K562 (cell line): Measurements from ENCODE around the gene VENTX. TPM values are rescaled to one million over a fixed set of nuclear protein-coding genes. Genes with fewer than 3 reads are reported as not detected.

Experiments
- ARHGAP35 ChIP-seq: fragments of 450-650 bp; IDR thresholded peaks from 2 replicates; pipeline ENCODE4 v1.6.1; 2018; ENCODE audit not compliant: partially characterized antibody
- ATF1 ChIP-seq, 2 experiments: fragments of 450-650 bp in 1 of 2; IDR thresholded peaks; 2 replicates each; pipeline ENCODE4 v1.6.1; 2016; ENCODE audit warnings: missing compliant biosample characterization in 1 of 2, missing genetic modification characterization in 1 of 2
- BRF1 ChIP-seq: IDR thresholded peaks from 3 replicates; pipeline ENCODE4 v1.6.1; 2011; ENCODE audit warnings: borderline replicate concordance, mild to moderate bottlenecking; ENCODE audit not compliant: insufficient read length; ENCODE audit errors: extremely low read depth
- CCAR2 ChIP-seq: fragments of 200-400 bp; formaldehyde crosslinking; IDR thresholded peaks from 2 replicates; pipeline ENCODE4 v1.6.1; 2017; ENCODE audit warnings: mild to moderate bottlenecking, low read depth, low read length
- CREB1 ChIP-seq, 2 experiments: sonication (generic) in 1 of 2; formaldehyde crosslinking in 1 of 2; IDR thresholded peaks; 2 replicates each; pipeline versions ENCODE4 v1.6.1 to v1.8.0; 2012 to 2022; ENCODE audit warnings: inconsistent platforms in 1 of 2, mild to moderate bottlenecking in 1 of 2, missing genetic modification reagents in 1 of 2, moderate library complexity in 1 of 2
- DACH1 ChIP-seq: fragments of 450-650 bp; IDR thresholded peaks from 2 replicates; pipeline ENCODE4 v1.6.1; 2018; ENCODE audit not compliant: partially characterized antibody
- ELF2 ChIP-seq: fragments of 250-450 bp; sonication (Bioruptor Pico); IDR thresholded peaks from 2 replicates; pipeline ENCODE4 v1.5.0; 2021; ENCODE audit warnings: mild to moderate bottlenecking
- HDAC2 ChIP-seq: fragments of 450-650 bp; IDR thresholded peaks from 2 replicates; pipeline ENCODE4 v1.6.1; 2016; ENCODE audit warnings: mild to moderate bottlenecking
- KDM2B ChIP-seq: fragments of 250-450 bp; sonication (Bioruptor Pico); IDR thresholded peaks from 2 replicates; pipeline ENCODE4 v1.8.0; 2021; ENCODE audit warnings: mild to moderate bottlenecking, moderate library complexity
- KDM4B ChIP-seq, 2 experiments: fragments of 450-650 bp in 1 of 2; sonication (generic) in 1 of 2; IDR thresholded peaks; 2 replicates each; pipeline ENCODE4 v1.6.1; 2016 to 2017; ENCODE audit warnings: borderline replicate concordance in 2 of 2, antibody characterized with exemption in 1 of 2, low read depth in 1 of 2, mild to moderate bottlenecking in 1 of 2
- MAFK ChIP-seq: IDR thresholded peaks from 2 replicates; pipeline ENCODE4 v1.6.1; 2011; ENCODE audit warnings: low read length, improper control_type of control experiment
- NCOA4 ChIP-seq: fragments of 450-650 bp; IDR thresholded peaks from 2 replicates; pipeline ENCODE4 v1.6.1; 2018; ENCODE audit warnings: mild to moderate bottlenecking; ENCODE audit not compliant: partially characterized antibody
- NONO ChIP-seq, 2 experiments: fragments of 200-400 bp in 1 of 2; fragments of 450-650 bp in 1 of 2; formaldehyde crosslinking in 1 of 2; IDR thresholded peaks; 2 replicates each; pipeline ENCODE4 v1.6.1; 2017; ENCODE audit warnings: low read depth in 2 of 2, mild to moderate bottlenecking in 2 of 2, moderate library complexity in 2 of 2, low read length in 1 of 2
- SRSF3 ChIP-seq: fragments of 200-400 bp; formaldehyde crosslinking; IDR thresholded peaks from 2 replicates; pipeline ENCODE4 v1.6.1; 2016; ENCODE audit warnings: mild to moderate bottlenecking, low read length, moderate library complexity; ENCODE audit not compliant: insufficient read depth
- TAL1 ChIP-seq: fragments of 450-650 bp; IDR thresholded peaks from 2 replicates; pipeline ENCODE4 v1.6.1; 2016; ENCODE audit warnings: mild to moderate bottlenecking
- ZNF79 ChIP-seq: fragments of 250-450 bp; sonication (Bioruptor Pico); IDR thresholded peaks from 2 replicates; pipeline ENCODE4 v1.4.0; 2020; ENCODE audit warnings: low read depth, mild to moderate bottlenecking, moderate library complexity
- polyA plus RNA-seq, 8 experiments: library from polyadenylated mRNA; depleted of rRNA in 4 of 8; stranded (reverse) in 5 of 8; unstranded in 3 of 8; fragments of >200 nt; fragmentation: Nextera tagmentation in 2 of 8; fragmentation: Illumina TruSeq in 1 of 8; extraction: Ambion mirVana in 2 of 8; extraction: Trizol in 1 of 8; gene quantifications; 2 replicates each; pipeline versions ENCODE4 v1.2.1 to v1.2.3, GENCODE V29; 2011 to 2014; ENCODE audit warnings: inconsistent platforms in 1 of 8, missing spikeins in 1 of 8
- total RNA-seq, 7 experiments: library from RNA; depleted of rRNA in 6 of 7; stranded (reverse); fragments of >200 nt in 6 of 7; fragmentation: Illumina TruSeq in 2 of 7; extraction: Trizol in 2 of 7; gene quantifications; 2 replicates each; pipeline versions ENCODE4 v1.2.1 to v1.2.3, GENCODE V29; 2011 to 2021; ENCODE audit warnings: low replicate concordance in 1 of 7
- TF ChIP-seq, protein P1 (sequence below): sonication (generic); formaldehyde crosslinking; IDR thresholded peaks from 2 replicates; pipeline ENCODE4 v1.8.1; 2023; ENCODE audit warnings: mild to moderate bottlenecking, missing genetic modification reagents
- TF ChIP-seq, protein P2 (sequence below), 2 experiments: fragments of 450-650 bp in 1 of 2; sonication (generic) in 1 of 2; formaldehyde crosslinking; conservative IDR thresholded peaks; 2 replicates each; pipeline versions ENCODE4 v1.4.0 to v1.8.1; 2020 to 2022; ENCODE audit warnings: mild to moderate bottlenecking in 1 of 2, missing genetic modification reagents in 1 of 2
- TF ChIP-seq, protein P3 (sequence below): IDR thresholded peaks from 2 replicates; pipeline ENCODE4 v1.6.1; 2012; ENCODE audit warnings: low read depth, low read length, improper control_type of control experiment, borderline replicate concordance

Gene VENTX
- total and polyA plus RNA-seq, 9 of the 15 experiments (the other 6 are each of a cell fraction or from before 2014, with no cell fraction given) = 0.07 to 0.70 (median 0.20) TPM; not detected in 1

DNA sequence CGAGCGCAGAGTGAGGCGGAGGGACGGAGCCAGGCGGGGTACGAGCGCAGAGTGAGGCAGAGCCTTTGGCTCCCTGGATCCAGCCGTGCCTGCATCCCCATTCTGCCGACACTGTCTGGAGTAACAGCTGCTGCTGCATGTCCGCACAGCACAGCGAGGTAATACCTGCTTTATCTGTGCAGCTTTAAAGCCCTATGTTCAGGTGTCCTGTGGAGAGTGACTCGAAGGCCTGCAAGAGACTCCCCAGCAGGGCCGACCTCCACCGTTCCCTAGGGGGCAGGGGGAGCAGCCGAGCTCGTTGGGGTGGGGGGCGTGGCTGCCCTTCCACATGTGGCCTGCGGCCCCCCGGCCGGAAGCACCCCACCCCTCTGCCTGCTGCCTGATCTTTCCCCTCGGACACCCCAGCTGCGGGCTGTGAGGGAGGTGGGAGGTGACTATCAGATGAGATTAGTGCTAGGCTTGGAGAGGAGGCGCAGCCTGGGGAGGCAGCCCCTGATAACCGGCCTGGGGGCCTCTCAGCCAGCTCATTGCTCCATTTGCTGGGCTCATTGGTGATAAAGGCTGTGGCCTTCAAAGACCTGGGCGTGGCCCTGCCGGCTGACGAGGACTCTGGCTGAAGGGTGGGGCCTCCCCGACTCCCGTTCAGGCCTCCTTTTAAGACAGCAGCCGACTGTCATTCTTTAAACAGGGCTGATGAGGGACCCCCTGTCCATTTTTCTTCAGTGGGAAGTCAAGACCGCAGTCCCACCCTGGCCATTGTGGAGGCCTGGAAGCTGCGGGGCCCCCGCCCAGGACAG is 8.0 kb downstream of the VENTX start (continued):
- TF ChIP-seq, protein P1, sequence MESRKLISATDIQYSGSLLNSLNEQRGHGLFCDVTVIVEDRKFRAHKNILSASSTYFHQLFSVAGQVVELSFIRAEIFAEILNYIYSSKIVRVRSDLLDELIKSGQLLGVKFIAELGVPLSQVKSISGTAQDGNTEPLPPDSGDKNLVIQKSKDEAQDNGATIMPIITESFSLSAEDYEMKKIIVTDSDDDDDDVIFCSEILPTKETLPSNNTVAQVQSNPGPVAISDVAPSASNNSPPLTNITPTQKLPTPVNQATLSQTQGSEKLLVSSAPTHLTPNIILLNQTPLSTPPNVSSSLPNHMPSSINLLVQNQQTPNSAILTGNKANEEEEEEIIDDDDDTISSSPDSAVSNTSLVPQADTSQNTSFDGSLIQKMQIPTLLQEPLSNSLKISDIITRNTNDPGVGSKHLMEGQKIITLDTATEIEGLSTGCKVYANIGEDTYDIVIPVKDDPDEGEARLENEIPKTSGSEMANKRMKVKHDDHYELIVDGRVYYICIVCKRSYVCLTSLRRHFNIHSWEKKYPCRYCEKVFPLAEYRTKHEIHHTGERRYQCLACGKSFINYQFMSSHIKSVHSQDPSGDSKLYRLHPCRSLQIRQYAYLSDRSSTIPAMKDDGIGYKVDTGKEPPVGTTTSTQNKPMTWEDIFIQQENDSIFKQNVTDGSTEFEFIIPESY (CRISPR knock-in tag) = peak; percentile 68
- TF ChIP-seq ARHGAP35 = no peak
- TF ChIP-seq, protein P2, sequence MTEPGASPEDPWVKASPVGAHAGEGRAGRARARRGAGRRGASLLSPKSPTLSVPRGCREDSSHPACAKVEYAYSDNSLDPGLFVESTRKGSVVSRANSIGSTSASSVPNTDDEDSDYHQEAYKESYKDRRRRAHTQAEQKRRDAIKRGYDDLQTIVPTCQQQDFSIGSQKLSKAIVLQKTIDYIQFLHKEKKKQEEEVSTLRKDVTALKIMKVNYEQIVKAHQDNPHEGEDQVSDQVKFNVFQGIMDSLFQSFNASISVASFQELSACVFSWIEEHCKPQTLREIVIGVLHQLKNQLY (CRISPR knock-in tag; conservative IDR thresholded peaks at IDR 0.05) = no peak
- no peak for TF ChIP-seq SRSF3
- no peak for TF ChIP-seq HDAC2
- no peak for TF ChIP-seq ZNF79 (CRISPR knock-in tag)
- no peak for TF ChIP-seq CCAR2
- TF ChIP-seq NCOA4 = no peak
- peak; percentile 70 for TF ChIP-seq TAL1
- TF ChIP-seq KDM2B = no peak
- TF ChIP-seq DACH1 = peak; percentile 35
- TF ChIP-seq MAFK = no peak
- TF ChIP-seq ELF2 (CRISPR knock-in tag) = no peak
- no peak for TF ChIP-seq BRF1
- TF ChIP-seq, protein P3, sequence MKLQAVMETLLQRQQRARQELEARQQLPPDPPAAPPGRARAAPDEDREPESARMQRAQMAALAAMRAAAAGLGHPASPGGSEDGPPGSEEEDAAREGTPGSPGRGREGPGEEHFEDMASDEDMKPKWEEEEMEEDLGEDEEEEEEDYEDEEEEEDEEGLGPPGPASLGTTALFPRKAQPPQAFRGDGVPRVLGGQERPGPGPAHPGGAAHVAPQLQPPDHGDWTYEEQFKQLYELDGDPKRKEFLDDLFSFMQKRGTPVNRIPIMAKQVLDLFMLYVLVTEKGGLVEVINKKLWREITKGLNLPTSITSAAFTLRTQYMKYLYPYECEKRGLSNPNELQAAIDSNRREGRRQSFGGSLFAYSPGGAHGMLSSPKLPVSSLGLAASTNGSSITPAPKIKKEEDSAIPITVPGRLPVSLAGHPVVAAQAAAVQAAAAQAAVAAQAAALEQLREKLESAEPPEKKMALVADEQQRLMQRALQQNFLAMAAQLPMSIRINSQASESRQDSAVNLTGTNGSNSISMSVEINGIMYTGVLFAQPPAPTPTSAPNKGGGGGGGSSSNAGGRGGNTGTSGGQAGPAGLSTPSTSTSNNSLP = no peak
- TF ChIP-seq KDM4B (IDR thresholded peaks at IDR 0.05; ENCODE audit: borderline replicate concordance in 2 of 2, low read depth in 1 of 2) = no peak; a peak in 1 of 4 replicates
- no peak for TF ChIP-seq ATF1 (CRISPR knock-in tag; IDR thresholded peaks at IDR 0.05)
- TF ChIP-seq ATF1 (tag; IDR thresholded peaks at IDR 0.05) = peak; percentile 61
- TF ChIP-seq NONO (IDR thresholded peaks at IDR 0.05; ENCODE audit: low read depth in 2 of 2, low read length in 1 of 2) = no peak
- peak; percentile 43; the same call in 1 of the 2 replicates for TF ChIP-seq CREB1 (IDR thresholded peaks at IDR 0.05)
- TF ChIP-seq CREB1 (CRISPR knock-in tag; IDR thresholded peaks at IDR 0.05) = no peak
